Activated T-helper 1 cell treated with anti-CD3 and anti-CD28 coated beads, Interleukin-12 subunit alpha, Interleukin-12 subunit beta, Interleukin-2, Interleukin-4 antibody, amounts not matched to agents 30 ng/mL and 10 ng/mL and 1 ng/mL, durations not matched to agents 14 hours and 24 hours and 36 hours (primary cell): ENCODE results near the gene DMBT1. TPM values are rescaled to one million over a fixed set of nuclear protein-coding genes. Genes with fewer than 3 reads are reported as not detected.

Experiments used
- DNase-seq: peaks from one replicate; pipeline ENCODE4 v3.0.0; 2021; ENCODE audit warnings: low spot score
- H3K27ac Mint-ChIP-seq: one replicate; pipeline ENCODE4 v1.8.0; 2021; ENCODE audit warnings: mild to moderate bottlenecking, mixed read lengths
- H3K27me3 Mint-ChIP-seq: one replicate; pipeline ENCODE4 v1.8.0; 2022; ENCODE audit warnings: mild to moderate bottlenecking, moderate library complexity, mixed read lengths; ENCODE audit not compliant: insufficient read depth
- H3K36me3 Mint-ChIP-seq: one replicate; pipeline ENCODE4 v1.8.0; 2021; ENCODE audit warnings: low read depth, mixed read lengths
- H3K4me1 Mint-ChIP-seq: one replicate; pipeline ENCODE4 v1.8.0; 2021; ENCODE audit warnings: low read depth, mixed read lengths
- H3K4me3 Mint-ChIP-seq: one replicate; pipeline ENCODE4 v1.8.0; 2021; ENCODE audit warnings: mild to moderate bottlenecking, moderate library complexity, mixed read lengths
- H3K9me3 Mint-ChIP-seq: one replicate; pipeline ENCODE4 v1.8.0; 2021; ENCODE audit warnings: mixed read lengths
- intact Hi-C: fragments of 100-400 bp; cut with micrococcal nuclease; formaldehyde crosslinking; loops from one replicate; pipeline ENCODE4 v1.15.1; 2024
- total RNA-seq: library from RNA; stranded (reverse); gene quantifications from 2 replicates; pipeline ENCODE4 v1.2.3, GENCODE V29; 2022

DMBT1 gene
- total RNA-seq, 1 donor from 2014 or later, result not detected

- intact Hi-C loops, result no loop called here
- DNase-seq, result no peak
- H3K4me3 Mint-ChIP-seq, result no peak overlapping the region
- H3K9me3 Mint-ChIP-seq, result no peaks in the 10 kb centered on the region
- peaks cover 9% of the 10 kb centered on the region for H3K27me3 Mint-ChIP-seq
- H3K27ac Mint-ChIP-seq, result no peak overlapping the region
- no peaks in the 10 kb centered on the region for H3K4me1 Mint-ChIP-seq
- no peaks in the 10 kb centered on the region for H3K36me3 Mint-ChIP-seq
Measured at GRCh38 chr10:122531261-122531660, 29.3 kb upstream of the DMBT1 start.

- H3K27ac Mint-ChIP-seq, result no peak overlapping the region
- H3K9me3 Mint-ChIP-seq, result no peaks in the 10 kb centered on the region
- no peaks in the 10 kb centered on the region for H3K36me3 Mint-ChIP-seq
- intact Hi-C loops, result no loop called here
- H3K27me3 Mint-ChIP-seq, result peaks cover 9% of the 10 kb centered on the region
- H3K4me1 Mint-ChIP-seq, result no peaks in the 10 kb centered on the region
- no peak for DNase-seq
- no peak overlapping the region for H3K4me3 Mint-ChIP-seq
Measured at GRCh38 chr10:122531939-122532338, 28.6 kb upstream of the DMBT1 start.

GRCh38 chr10:122532601-122533296 is 27.8 kb upstream of the DMBT1 start:
- Mint-ChIP-seq H3K9me3 (no peaks in the 10 kb centered on the region), H3K36me3 (no peaks in the 10 kb centered on the region), H3K27me3 (peaks cover 9% of the 10 kb centered on the region), H3K4me3 (no peak overlapping the region), H3K27ac (no peak overlapping the region), H3K4me1 (no peaks in the 10 kb centered on the region)
- intact Hi-C loops, result no loop called here
- no peak for DNase-seq

DNA sequence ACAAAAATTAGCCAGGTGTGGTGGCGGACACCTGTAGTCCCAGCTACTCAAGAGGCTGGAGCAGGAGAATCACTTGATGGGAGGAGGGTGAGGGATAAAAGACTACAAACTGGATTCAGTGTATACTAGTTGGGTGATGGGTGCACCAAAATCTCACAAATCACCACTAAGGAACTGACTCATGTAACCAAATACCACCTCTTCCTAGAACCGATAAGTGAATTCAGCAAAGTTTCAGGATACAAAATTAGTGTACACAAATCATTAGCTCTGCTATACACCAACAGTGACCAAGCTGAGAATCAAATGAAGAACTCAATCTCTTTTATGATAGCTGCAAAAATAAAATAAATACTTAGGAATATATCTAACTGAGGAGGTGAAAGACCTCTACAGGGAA is 23.0 kb upstream of the DMBT1 start:
- no peaks in the 10 kb centered on the region for H3K4me1 Mint-ChIP-seq
- intact Hi-C loops, result no loop called here
- H3K4me3 Mint-ChIP-seq, result no peak overlapping the region
- H3K36me3 Mint-ChIP-seq, result no peaks in the 10 kb centered on the region
- no peak overlapping the region for H3K27ac Mint-ChIP-seq
- DNase-seq, result no peak
- H3K9me3 Mint-ChIP-seq, result no peaks in the 10 kb centered on the region
- peaks cover 9% of the 10 kb centered on the region for H3K27me3 Mint-ChIP-seq

- intact Hi-C loops, result no loop called here
- no peak overlapping the region for H3K27ac Mint-ChIP-seq
- H3K9me3 Mint-ChIP-seq, result no peaks in the 10 kb centered on the region
- no peaks in the 10 kb centered on the region for H3K4me1 Mint-ChIP-seq
- peaks cover 9% of the 10 kb centered on the region for H3K27me3 Mint-ChIP-seq
- no peak for DNase-seq
- no peaks in the 10 kb centered on the region for H3K36me3 Mint-ChIP-seq
- no peak overlapping the region for H3K4me3 Mint-ChIP-seq
Measured at GRCh38 chr10:122541541-122542002, 19.0 kb upstream of the DMBT1 start.

GRCh38 chr10:122543676-122544445 is 16.7 kb upstream of the DMBT1 start:
- no peaks in the 10 kb centered on the region for H3K36me3 Mint-ChIP-seq
- no peak for DNase-seq
- H3K27me3 Mint-ChIP-seq, result peaks cover 9% of the 10 kb centered on the region
- no peak overlapping the region for H3K4me3 Mint-ChIP-seq
- no peaks in the 10 kb centered on the region for H3K9me3 Mint-ChIP-seq
- no peaks in the 10 kb centered on the region for H3K4me1 Mint-ChIP-seq
- no peak overlapping the region for H3K27ac Mint-ChIP-seq
- intact Hi-C loops, result no loop called here

DNA sequence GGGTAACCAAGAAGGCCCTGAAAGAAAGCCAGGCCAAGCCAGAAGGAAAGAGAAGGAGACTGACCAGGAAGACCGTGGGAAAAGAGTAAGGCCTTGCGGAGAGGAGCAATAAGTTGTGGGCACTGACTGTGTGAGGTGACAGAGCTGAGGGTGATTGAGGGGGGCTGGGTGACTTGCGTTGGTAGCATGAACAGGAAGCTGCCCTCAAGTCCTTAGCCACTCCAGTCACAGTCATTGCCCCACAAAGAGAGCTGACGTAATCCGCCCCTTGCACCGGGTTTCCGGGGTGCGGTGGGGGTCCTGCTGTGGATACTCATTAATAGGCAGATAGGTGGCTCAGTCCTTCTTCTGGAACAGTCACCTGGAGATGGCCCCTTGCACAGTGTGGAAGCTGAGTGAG is 16.1 kb upstream of the DMBT1 start:
- H3K4me3 Mint-ChIP-seq, result no peak overlapping the region
- DNase-seq, result no peak
- H3K27me3 Mint-ChIP-seq, result peaks cover 7% of the 10 kb centered on the region
- no peaks in the 10 kb centered on the region for H3K36me3 Mint-ChIP-seq
- no peak overlapping the region for H3K27ac Mint-ChIP-seq
- H3K9me3 Mint-ChIP-seq, result no peaks in the 10 kb centered on the region
- intact Hi-C loops, result no loop called here
- no peaks in the 10 kb centered on the region for H3K4me1 Mint-ChIP-seq

DNA sequence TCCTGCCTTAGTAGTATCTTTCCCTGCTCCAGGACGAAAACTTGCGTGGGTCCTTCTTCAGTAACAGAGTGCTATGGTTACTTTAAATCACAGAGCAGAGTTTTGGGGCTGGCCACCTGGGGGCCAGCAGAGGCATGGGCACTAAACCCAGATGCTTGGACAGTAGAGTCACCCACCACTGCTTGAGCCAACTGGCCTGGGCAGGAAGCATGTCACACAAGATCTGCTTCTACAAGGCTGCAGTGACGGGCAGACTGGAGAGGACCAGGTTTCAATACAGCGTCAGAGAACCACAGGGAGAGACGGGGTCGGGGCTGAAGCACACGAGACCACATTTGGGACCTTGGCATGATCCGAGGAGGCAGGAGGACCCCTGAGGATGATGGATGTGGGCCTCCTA is 14.3 kb upstream of the DMBT1 start:
- Mint-ChIP-seq H3K36me3 (no peaks in the 10 kb centered on the region), H3K4me3 (no peak overlapping the region)

DNA sequence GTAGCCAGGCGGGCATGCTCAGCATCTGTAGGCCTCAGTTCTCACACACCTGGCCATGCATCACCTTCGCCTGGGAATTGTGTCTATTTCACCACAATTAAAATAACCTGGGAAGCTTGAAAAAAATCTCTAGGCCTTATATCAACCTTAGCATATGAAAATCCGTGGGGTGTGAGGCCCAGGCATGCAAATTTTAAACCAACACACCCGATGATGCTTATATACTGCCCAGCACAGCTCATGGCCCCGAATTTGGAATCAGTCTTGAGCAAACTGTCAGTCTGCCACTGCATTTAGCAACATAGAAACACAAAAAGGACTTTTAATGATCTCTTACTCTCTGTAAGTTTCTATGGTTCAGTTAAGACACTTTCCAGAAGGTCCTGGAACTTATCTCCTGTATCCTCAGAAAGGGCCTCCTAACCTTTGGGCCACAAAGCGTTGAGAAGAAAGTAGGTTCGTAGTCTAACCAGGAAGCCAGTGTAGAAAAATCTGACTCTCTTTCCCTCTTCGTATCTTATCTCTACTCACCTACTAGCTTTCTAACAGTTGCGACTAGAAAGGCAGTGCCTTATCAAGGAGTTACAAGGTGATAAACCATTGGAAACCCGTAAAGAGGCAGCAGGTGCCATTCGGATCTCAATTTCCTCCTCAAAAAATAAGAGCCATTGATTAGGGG is 12.0 kb upstream of the DMBT1 start:
- no peaks in the 10 kb centered on the region for H3K4me1 Mint-ChIP-seq
- no peak for DNase-seq
- no peaks in the 10 kb centered on the region for H3K36me3 Mint-ChIP-seq
- peaks cover 2% of the 10 kb centered on the region for H3K27me3 Mint-ChIP-seq
- no peak overlapping the region for H3K27ac Mint-ChIP-seq
- intact Hi-C loops, result no loop called here
- no peaks in the 10 kb centered on the region for H3K9me3 Mint-ChIP-seq
- no peak overlapping the region for H3K4me3 Mint-ChIP-seq

More for the DNA sequence above, 14.3 kb upstream of the DMBT1 start:
- H3K27me3 Mint-ChIP-seq, result peaks cover 2% of the 10 kb centered on the region
- H3K4me1 Mint-ChIP-seq, result no peaks in the 10 kb centered on the region
- intact Hi-C loops, result no loop called here
- no peak overlapping the region for H3K27ac Mint-ChIP-seq
- DNase-seq, result no peak
- no peaks in the 10 kb centered on the region for H3K9me3 Mint-ChIP-seq

DNA sequence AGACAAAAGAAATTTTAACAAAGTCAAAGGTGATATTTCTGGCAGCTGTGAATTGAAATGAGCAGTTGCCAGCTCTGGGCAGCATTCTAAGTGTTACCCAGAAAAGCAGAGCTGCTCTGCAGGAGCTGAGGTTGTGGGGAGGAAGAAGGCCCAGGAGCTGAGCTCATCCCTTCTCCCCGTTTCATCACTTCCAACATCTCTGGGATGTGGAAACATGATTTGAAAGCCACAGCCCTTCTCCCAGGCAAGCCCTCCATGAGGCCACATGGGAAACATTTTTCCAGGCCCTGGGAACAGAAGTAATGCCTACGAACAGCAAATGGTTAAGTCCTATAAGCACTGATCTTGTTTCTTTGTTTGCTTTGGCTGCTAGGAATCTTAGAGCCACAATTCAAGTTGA is 10.9 kb upstream of the DMBT1 start:
- peaks cover 2% of the 10 kb centered on the region for H3K27me3 Mint-ChIP-seq
- H3K4me3 Mint-ChIP-seq, result no peak overlapping the region
- H3K4me1 Mint-ChIP-seq, result no peaks in the 10 kb centered on the region
- DNase-seq, result no peak
- no peaks in the 10 kb centered on the region for H3K9me3 Mint-ChIP-seq
- H3K36me3 Mint-ChIP-seq, result no peaks in the 10 kb centered on the region
- intact Hi-C loops, result no loop called here
- no peak overlapping the region for H3K27ac Mint-ChIP-seq

DNA sequence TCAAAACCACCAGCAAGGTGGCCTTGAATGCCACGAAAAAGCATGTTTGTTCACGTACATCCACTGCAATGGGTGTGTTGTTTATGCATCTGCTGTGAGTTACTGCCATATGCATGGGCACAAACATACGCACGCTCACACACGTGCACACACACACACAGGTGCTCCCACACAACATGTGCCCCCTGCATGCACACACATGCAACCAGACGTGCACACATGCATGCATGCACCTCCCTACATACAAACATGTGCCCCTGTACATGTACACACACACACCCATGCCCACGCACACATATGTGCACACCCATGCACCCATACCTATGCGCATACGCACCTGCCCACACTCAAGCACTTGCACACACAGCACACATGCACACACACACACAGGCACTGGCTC is 10.1 kb upstream of the DMBT1 start:
- peaks cover 2% of the 10 kb centered on the region for H3K27me3 Mint-ChIP-seq
- H3K27ac Mint-ChIP-seq, result no peak overlapping the region
- intact Hi-C loops, result no loop called here
- H3K9me3 Mint-ChIP-seq, result no peaks in the 10 kb centered on the region
- H3K4me1 Mint-ChIP-seq, result no peaks in the 10 kb centered on the region
- DNase-seq, result no peak
- no peak overlapping the region for H3K4me3 Mint-ChIP-seq
- no peaks in the 10 kb centered on the region for H3K36me3 Mint-ChIP-seq

DNA sequence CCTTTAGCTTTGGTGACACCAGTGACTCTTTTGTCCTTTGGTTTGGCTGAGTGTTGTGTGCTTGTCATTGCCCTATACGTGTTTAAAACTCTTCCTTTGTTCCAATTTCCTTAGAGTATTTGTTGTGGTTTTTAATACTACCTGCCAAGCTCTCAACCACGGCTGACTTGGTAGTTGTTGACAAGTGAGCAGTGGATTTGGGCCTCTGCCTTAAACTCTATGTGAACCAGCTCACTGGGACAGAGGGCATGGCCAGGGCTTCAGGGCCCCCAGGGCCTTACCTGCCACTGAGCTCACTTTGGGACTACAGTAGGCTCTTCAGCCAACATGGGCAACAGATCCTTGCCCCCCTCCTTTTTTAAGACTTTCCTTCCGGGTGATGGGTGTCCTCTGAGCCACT is 9.6 kb upstream of the DMBT1 start:
- no peak for DNase-seq
- Mint-ChIP-seq H3K9me3 (no peaks in the 10 kb centered on the region), H3K27ac (no peak overlapping the region), H3K36me3 (no peaks in the 10 kb centered on the region), H3K4me1 (no peaks in the 10 kb centered on the region), H3K27me3 (peaks cover 2% of the 10 kb centered on the region), H3K4me3 (no peak overlapping the region)
- intact Hi-C loops, result no loop called here

GRCh38 chr10:122551450-122551849 is 9.1 kb upstream of the DMBT1 start:
- Mint-ChIP-seq H3K36me3 (no peaks in the 10 kb centered on the region), H3K27ac (no peak overlapping the region), H3K27me3 (peaks cover 2% of the 10 kb centered on the region), H3K4me1 (no peaks in the 10 kb centered on the region), H3K9me3 (no peaks in the 10 kb centered on the region), H3K4me3 (no peak overlapping the region)
- DNase-seq, result no peak
- intact Hi-C loops, result no loop called here
